ACC112 (cell line): ENCODE results near the gene PLXNA3.

Source experiments
- H2AFZ ChIP-seq: fragments of 200-600 bp; sonication (generic); one replicate; pipeline ENCODE4 v1.6.0; 2017; ENCODE audit warnings: antibody characterized with exemption, low read length; ENCODE audit not compliant: unreplicated experiment
- H3K27ac ChIP-seq: fragments of 200-600 bp; sonication (generic); 2 replicates; pipeline ENCODE4 v1.5.1; 2014; ENCODE audit warnings: low read depth, mild to moderate bottlenecking, antibody characterized with exemption, low read length, moderate library complexity
- H3K27me3 ChIP-seq: fragments of 200-600 bp; sonication (generic); 2 replicates; pipeline ENCODE4 v1.6.1; 2014; ENCODE audit warnings: mild to moderate bottlenecking, antibody characterized with exemption, low read length, moderate library complexity, mixed read lengths; ENCODE audit not compliant: insufficient read depth
- H3K36me3 ChIP-seq: fragments of 200-600 bp; sonication (generic); 2 replicates; pipeline ENCODE4 v1.6.1; 2016; ENCODE audit warnings: mild to moderate bottlenecking, antibody characterized with exemption, low read length, moderate library complexity, mixed read lengths; ENCODE audit not compliant: insufficient read depth
- H3K4me1 ChIP-seq: fragments of 200-600 bp; sonication (generic); one replicate; pipeline ENCODE4 v1.6.1; 2016; ENCODE audit warnings: low read length, mixed read lengths; ENCODE audit not compliant: insufficient read depth, unreplicated experiment, control insufficient read depth
- H3K4me3 ChIP-seq: fragments of 200-600 bp; sonication (generic); 2 replicates; pipeline ENCODE4 v1.5.1; 2014; ENCODE audit warnings: mild to moderate bottlenecking, low read depth, low read length
- H3K79me2 ChIP-seq: fragments of 200-600 bp; sonication (generic); one replicate; pipeline ENCODE4 v1.6.0; 2016; ENCODE audit warnings: low read length; ENCODE audit not compliant: control insufficient read depth, unreplicated experiment, insufficient read depth

The PLXNA3 gene

DNA sequence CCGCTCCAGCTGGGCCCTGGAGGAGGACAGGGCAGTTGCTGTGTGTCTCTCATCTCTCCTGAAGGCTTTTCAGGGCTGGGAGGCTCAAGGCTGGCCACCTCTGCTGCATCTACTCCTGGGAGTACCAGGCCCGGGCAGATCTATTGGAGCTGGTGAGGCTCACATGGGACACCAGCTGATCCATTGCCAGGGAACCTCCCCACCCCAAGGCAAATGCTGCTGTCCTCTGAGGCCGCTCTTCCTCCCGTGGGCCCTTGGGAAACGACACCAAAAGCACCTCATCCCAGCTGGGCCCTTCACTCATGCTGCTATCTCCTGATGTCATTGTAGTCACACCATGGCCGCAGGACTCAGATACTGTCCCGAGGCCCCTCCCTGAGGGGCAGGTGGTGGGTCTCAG is 24.7 kb downstream of the PLXNA3 start:
- Histone ChIP-seq H3K79me2 (peaks cover 16% of the 10 kb centered on the region), H3K27ac (no peak overlapping the region), H3K36me3 (no peaks in the 10 kb centered on the region; the same call in 1 of the 2 replicates), H2AFZ (no peak overlapping the region), H3K27me3 (no peaks in the 10 kb centered on the region), H3K4me3 (no peak overlapping the region), H3K4me1 (peaks cover 14% of the 10 kb centered on the region)

- peaks cover 14% of the 10 kb centered on the region for H3K4me1 ChIP-seq
- no peak overlapping the region for H3K27ac ChIP-seq
These were observed 25.2 kb downstream of the PLXNA3 start for GRCh38 chrX:154483325-154483724.

GRCh38 chrX:154484255-154485149 is 26.4 kb downstream of the PLXNA3 start:
- peaks cover 11% of the 10 kb centered on the region for H3K4me1 ChIP-seq
- H3K79me2 ChIP-seq: peaks cover 25% of the 10 kb centered on the region
- H3K36me3 ChIP-seq: no peaks in the 10 kb centered on the region; the same call in 1 of the 2 replicates
- H3K27ac ChIP-seq: no peak overlapping the region
- 0 out of 2 replicates have a peak overlapping the region, but pooled peaks have one; percentile 89 for H3K4me3 ChIP-seq
- no peak overlapping the region for H2AFZ ChIP-seq
- H3K27me3 ChIP-seq: no peaks in the 10 kb centered on the region

More at GRCh38 chrX:154483325-154483724, 25.2 kb downstream of the PLXNA3 start:
- H2AFZ ChIP-seq: no peak overlapping the region
- H3K27me3 ChIP-seq: no peaks in the 10 kb centered on the region
- H3K79me2 ChIP-seq: peaks cover 19% of the 10 kb centered on the region
- no peak overlapping the region for H3K4me3 ChIP-seq
- no peaks in the 10 kb centered on the region; the same call in 1 of the 2 replicates for H3K36me3 ChIP-seq

DNA sequence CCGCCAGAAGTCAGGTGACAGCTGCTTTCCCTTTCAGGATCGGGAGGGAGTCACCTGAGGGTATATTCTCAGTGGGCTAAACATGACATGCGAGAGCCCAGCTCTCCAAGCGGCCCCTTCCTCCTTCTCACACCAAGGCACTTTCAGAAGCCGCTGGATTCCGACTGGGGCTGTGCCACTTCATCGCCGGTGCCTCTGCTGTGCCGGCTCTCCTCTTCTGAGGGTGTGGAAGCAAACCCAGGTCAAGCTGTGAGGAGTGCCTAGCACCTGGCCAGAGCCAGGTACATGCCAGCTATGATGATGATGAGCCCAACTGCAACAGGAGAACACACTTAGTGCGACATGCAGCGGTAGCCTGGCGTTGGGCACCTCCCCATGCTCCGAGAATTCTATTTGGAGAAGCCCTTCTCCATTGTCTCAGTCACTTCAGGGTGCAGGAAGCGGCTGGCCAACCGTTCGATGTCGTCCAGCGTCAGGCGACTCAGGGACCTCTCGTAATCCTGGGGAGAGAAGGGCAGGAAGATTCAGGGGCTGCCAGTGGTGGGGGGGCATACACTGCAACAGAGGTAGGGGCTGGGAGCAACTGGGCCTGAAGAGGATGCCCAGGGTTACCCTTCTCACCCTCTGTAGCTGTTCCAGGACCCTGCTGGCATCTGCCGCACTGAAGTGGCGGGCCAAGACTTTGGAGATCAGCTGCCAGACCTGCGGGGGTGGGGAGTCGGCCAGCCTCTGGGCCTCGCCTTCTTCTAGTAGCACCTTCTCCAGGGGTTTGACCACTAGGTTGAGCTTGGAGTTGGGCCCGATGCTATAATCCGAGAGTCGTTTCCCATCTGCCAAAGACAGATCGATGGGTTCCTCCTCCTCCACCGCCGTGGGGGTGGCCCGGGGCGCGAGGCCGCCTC is 27.3 kb downstream of the PLXNA3 start:
- H3K4me3 ChIP-seq: peak overlapping the region; percentile 89
- H3K36me3 ChIP-seq: no peaks in the 10 kb centered on the region; the same call in 1 of the 2 replicates
- peaks cover 27% of the 10 kb centered on the region for H3K79me2 ChIP-seq
- no peak overlapping the region for H3K27ac ChIP-seq
- H2AFZ ChIP-seq: no peak overlapping the region
- H3K27me3 ChIP-seq: no peaks in the 10 kb centered on the region
- H3K4me1 ChIP-seq: peaks cover 10% of the 10 kb centered on the region

DNA sequence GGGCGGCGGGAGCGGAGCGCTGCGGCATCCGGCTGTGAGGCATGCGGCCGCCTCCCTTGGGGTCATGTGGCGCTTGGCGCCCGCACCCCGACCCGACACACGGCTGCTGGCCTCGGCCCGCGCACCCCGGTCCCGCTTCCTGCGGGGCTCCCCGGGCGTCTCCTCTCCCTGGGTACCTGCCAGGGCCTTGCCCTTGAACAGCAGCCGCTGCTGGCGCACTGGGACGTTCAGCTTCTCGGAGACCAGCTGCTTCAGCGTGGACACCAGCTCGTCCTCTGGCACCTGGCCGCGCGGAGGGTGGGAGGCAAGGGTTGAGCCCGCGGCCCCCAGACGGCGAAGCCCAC is 27.9 kb downstream of the PLXNA3 start:
- H3K27me3 ChIP-seq: no peaks in the 10 kb centered on the region
- H3K36me3 ChIP-seq: no peaks in the 10 kb centered on the region; the same call in 1 of the 2 replicates
- H3K4me3 ChIP-seq: peak overlapping the region; percentile 89
- H2AFZ ChIP-seq: no peak overlapping the region
- no peak overlapping the region for H3K27ac ChIP-seq
- peaks cover 27% of the 10 kb centered on the region for H3K79me2 ChIP-seq
- H3K4me1 ChIP-seq: peaks cover 10% of the 10 kb centered on the region

- no peaks in the 10 kb centered on the region for H3K27me3 ChIP-seq
- H3K36me3 ChIP-seq: no peaks in the 10 kb centered on the region; the same call in 1 of the 2 replicates
- H3K4me3 ChIP-seq: peak within 1 kb of the TSS; percentile 89
- H2AFZ ChIP-seq: no peak within 1 kb of the TSS
- H3K27ac ChIP-seq: no peak within 1 kb of the TSS
- peaks cover 10% of the 10 kb centered on the region for H3K4me1 ChIP-seq
- H3K79me2 ChIP-seq: peaks cover 27% of the 10 kb centered on the region
These were observed 28.5 kb downstream of the PLXNA3 start, which contains the start of gene UBL4A for GRCh38 chrX:154486396-154487207. Gene UBL4A, minus strand, starts transcription at chrX:154486615. Its CDS starts 31 bp downstream, at chrX:154486584.

DNA sequence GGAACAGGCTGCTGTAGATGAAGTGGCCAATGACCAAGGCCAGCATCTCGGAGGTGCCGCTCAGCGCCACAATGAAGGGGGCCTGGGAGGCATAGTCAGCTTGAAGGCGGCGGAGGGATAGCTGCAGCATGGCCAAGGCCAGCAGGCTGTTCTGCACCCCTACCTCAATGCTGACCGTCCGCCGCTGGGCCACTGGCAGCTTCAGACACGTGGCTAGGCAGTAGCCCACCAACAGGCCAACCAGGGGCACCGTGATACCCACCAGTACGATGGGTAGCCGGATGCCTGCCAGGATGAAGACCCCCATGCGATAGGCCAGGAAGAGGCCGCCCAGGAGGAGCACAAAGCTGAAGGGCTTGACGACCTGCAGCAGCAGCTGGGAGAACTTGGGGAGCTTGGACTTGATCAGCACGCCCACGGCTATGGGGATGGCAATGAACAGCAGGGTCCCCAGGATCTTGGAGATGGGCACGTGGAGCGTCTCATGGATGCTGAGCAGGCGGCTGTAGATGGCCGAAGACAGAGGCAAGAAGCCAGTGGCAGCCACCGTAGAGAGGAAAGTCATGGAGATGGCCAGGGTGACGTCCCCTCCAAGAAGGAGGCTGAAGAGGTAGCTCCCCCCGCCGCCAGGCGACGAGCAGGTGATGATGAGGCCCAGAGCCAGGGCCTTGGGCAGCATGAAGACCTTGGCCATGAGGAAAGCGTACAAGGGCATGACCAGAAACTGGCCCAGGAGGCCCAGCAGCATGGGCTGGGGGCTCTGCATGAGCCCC is 29.6 kb downstream of the PLXNA3 start:
- no peak overlapping the region for H2AFZ ChIP-seq
- peaks cover 10% of the 10 kb centered on the region for H3K4me1 ChIP-seq
- H3K79me2 ChIP-seq: peaks cover 27% of the 10 kb centered on the region
- H3K4me3 ChIP-seq: no peak overlapping the region
- H3K27me3 ChIP-seq: no peaks in the 10 kb centered on the region
- no peaks in the 10 kb centered on the region; the same call in 1 of the 2 replicates for H3K36me3 ChIP-seq
- H3K27ac ChIP-seq: no peak overlapping the region

- Histone ChIP-seq H3K27ac (no peak overlapping the region), H3K4me3 (no peak overlapping the region; the same call in 1 of the 2 replicates), H3K36me3 (no peaks in the 10 kb centered on the region; the same call in 1 of the 2 replicates), H2AFZ (no peak overlapping the region), H3K27me3 (no peaks in the 10 kb centered on the region), H3K79me2 (peaks cover 27% of the 10 kb centered on the region), H3K4me1 (peaks cover 10% of the 10 kb centered on the region)
These were observed 30.4 kb downstream of the PLXNA3 start for GRCh38 chrX:154488336-154489075.

- no peaks in the 10 kb centered on the region; the same call in 1 of the 2 replicates for H3K36me3 ChIP-seq
- H2AFZ ChIP-seq: no peak overlapping the region
- H3K4me1 ChIP-seq: peaks cover 8% of the 10 kb centered on the region
- no peak overlapping the region for H3K27ac ChIP-seq
- H3K79me2 ChIP-seq: peaks cover 27% of the 10 kb centered on the region
- H3K4me3 ChIP-seq: peak overlapping the region; percentile 80
- no peaks in the 10 kb centered on the region for H3K27me3 ChIP-seq
These were observed 31.1 kb downstream of the PLXNA3 start for GRCh38 chrX:154489182-154489581.
